NK-92 (cell line): ENCODE data around the gene CSGALNACT2.

Experiments
- DNase-seq: peaks from one replicate; lab custom pipeline; 2025; ENCODE audit not compliant: unreplicated experiment; lab: John Stamatoyannopoulos, UW

The CSGALNACT2 gene

DNA sequence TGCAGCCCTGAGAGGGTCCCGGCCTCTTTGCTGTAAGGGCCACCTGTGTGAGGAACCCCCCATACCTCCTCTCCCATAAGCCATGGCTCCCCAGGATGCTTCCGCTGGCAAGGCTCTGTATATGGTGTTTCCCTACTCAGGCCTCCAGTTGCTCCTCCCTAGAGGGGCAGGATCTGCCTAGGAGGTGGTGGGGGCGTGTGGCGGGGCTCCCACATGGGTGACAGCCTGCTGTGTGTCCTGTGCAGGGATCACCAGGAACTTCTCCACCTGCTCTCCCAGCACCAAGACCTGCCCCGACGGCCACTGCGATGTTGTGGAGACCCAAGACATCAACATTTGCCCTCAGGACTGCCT, 25.7 kb upstream of the CSGALNACT2 start:
- DNase-seq, result no peak

DNA sequence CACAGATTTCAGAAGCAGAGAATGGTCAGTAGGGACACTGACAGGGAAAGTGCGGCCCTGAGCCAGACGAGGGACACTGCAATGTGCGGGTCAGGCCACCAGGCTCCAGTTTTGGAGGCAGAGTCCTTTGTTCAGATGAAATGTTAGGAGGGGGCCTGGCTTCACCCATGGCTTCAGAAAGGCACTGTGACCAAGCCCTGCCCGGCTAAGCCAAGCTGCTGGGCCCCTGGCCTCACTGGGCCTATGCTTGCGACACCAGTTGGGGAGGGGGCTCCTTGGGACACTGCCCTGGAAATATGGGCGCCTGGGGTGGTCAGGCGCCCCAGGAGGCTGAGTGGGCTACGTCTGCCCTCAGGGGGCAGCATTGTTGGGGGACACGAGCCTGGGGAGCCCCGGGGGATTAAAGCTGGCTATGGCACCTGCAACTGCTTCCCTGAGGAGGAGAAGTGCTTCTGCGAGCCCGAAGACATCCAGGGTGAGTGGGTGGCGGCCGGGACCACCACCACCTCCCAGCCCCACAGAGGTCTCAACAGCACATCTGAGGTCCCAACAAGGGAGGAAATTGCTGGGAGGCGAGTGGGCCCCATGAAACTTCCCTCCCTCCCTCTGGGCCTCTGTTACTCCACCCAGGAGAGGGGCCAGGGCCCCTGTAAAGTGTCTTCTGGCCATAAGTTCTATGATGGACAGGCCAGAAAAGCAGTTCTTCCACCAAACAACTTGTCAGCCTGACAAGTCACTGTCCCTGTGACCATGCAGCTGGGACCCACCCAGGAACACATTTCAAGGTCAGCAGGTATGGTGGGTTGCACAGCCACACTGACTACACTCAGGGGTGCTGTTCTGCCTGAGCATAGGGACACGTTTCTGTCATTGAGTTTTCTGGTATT, 24.8 kb upstream of the CSGALNACT2 start:
- DNase-seq, result no peak

DNA sequence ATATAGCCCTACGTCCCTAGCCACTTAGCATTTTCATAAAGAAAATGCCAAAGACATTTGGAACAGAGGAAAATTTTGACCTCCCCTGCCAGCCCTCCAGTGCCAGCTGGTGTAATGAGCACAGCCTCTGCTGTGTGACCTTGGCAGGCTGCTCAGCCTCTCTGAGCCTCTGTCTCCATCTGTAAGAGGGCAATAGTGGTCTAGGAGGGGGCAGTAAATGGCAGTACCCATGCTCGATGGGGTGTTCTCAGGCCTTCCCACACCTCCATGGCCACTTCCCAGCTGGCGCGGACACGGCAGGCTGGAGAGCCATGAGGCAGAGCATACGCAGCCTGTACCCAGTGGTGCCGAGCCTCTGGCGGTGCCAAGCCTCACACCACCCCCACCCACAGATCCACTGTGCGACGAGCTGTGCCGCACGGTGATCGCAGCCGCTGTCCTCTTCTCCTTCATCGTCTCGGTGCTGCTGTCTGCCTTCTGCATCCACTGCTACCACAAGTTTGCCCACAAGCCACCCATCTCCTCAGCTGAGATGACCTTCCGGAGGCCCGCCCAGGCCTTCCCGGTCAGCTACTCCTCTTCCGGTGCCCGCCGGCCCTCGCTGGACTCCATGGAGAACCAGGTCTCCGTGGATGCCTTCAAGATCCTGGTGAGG, 24.0 kb upstream of the CSGALNACT2 start:
- no peak for DNase-seq

DNA sequence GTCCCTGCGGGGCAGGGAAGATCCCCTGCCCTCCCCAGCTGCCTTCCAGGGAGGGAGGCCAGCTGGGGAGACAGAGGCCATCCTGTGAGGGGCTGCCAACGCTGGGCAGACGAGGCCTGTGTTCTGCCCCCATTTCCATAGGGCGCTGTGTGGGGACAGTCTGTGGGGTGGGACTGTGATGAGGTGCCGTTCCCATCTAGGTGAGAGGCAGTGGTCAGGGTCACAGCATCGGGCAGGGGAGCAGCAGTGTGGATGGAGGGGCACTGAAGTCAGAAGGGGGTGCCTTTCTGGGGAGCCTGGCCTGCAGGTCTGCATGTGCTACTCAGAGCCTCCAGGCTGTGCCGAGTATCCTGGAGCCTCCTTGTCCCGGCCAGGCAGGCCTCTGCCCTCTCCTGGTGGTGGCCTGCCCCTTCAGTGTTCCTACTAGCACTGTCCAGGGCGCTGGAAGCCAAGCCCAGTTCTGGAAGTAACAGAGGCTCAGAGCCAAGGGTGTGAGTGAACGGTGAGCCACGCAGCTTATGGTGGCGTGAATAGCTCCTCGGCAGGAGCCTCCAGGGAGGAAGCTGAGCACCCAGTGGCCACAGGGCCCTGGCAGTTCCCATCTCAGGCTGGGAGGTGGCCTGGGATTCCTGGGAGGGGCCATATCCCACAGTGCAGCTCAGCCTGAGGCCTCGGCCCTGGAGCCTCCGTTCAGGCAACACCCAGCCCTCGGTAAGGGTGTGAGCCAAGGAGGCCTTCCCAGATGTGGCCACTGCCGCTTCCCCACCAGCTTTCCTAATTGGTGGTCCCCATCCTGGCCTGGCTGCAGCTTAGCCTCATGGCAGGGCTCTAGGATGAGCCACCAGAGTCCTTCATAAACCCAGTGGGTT, 23.3 kb upstream of the CSGALNACT2 start:
- no peak for DNase-seq

DNA sequence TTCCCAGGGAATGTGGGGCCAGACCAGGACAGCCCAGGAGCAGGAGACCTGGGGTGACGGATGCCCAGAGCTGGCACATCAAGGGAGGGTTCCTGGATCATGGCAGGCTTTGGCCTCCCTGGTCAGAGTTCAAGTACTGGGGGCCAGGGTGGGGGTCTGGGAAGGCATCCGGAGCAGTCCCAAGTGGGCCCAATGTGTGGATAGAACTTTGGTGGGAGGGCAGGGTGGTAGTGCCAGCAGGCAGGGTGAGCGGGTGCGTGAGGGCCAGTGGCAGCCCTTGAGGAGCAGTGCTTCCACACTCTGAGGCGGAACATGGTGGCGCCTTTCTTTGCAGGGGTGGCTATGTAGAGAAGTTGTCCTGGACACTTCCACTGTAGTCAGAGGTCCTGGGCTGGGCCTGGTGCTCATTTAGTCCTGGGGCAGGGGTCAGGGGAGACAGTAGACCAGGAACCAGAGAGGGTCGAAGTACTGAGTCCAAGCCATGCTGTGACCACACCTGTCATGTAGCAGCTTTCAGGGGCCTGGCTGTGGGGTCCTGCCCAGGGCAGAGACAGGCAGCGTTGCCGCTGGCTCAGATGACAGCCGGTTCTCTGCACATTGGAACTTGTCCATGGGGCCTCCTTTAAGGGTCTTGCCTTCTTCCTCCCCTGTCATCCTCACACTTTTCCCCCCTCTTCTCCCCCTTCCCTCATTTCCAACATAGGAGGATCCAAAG, 22.2 kb upstream of the CSGALNACT2 start:
- no peak for DNase-seq

DNA sequence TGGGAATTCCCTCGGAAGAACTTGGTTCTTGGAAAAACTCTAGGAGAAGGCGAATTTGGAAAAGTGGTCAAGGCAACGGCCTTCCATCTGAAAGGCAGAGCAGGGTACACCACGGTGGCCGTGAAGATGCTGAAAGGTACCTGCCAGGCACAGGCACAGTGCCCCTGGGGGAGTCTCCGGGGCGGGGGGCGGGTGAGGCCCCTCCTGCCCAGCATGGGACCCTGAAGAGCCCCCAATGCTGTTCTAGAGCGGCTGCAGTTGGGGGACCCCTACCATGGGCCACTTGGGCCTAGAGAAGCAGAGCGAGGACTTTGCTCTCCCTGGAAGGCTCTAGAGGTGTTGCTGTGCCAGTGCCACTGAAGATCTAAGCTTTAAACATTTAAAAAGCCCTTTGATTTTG, 21.6 kb upstream of the CSGALNACT2 start:
- DNase-seq, result no peak

DNA sequence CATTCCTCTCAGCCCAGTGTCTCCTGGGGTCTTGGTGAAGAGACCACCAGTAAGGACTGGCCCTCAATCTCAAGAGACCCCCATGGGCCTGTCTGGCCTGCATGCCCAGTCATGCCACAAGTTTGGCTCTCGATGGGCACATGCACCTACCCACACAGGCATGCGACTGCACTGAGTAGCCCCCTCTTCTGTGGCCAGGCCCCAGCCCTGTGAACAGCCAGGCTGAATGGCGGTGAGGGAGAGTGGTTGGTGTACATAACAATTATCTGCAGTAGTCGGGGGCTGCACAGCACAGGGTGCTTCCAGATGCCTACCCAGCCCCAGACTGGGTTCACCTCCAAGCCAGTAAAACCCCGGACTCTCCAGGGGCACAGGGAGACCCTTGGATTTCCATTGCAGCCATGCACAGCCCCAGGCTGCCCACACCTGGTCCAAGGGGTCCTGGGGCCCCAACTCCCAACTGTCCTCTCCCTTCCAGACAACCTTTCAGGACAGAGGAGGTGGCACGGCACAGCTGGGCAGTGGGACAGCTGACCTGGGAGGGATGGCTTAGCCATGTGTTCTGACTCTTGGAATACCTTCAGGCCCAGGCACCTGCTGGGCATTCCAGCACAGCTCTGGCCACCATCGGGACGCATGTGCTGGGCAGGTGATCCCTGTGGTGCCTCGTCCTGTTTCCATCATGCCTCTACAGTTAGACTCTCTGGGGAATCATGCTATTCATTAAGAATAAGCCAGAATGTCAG, 21.0 kb upstream of the CSGALNACT2 start:
- DNase-seq, result no peak

DNA sequence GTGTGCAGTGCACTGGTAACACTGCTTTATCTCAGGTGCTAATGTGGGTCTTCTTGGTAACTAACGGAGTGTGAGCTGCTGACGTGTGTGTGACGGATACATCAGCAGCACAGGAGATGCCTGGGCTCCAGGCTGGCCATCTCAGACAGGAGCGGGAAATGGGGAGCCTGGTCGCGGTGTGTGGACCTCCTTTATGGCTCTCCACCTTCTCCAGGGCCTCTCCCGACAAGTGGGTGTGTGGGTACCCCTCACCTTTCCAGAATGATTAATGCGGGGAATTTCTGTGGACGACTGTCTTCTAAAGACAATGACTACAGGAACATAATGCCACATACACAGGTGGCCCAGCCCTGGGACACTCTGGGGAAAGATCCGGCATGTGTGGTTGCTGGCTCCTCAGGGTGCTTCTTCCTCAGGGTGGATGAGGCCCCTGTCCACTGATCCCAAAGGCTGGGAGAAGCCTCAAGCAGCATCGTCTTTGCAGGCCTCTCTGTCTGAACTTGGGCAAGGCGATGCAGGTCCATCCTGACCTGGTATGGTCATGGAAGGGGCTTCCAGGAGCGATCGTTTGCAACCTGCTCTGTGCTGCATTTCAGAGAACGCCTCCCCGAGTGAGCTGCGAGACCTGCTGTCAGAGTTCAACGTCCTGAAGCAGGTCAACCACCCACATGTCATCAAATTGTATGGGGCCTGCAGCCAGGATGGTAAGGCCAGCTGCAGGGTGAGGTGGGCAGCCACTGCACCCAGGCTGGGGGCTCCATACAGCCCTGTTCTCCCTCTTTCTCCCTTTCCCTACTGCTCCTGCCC, 20.3 kb upstream of the CSGALNACT2 start:
- DNase-seq, result no peak

DNA sequence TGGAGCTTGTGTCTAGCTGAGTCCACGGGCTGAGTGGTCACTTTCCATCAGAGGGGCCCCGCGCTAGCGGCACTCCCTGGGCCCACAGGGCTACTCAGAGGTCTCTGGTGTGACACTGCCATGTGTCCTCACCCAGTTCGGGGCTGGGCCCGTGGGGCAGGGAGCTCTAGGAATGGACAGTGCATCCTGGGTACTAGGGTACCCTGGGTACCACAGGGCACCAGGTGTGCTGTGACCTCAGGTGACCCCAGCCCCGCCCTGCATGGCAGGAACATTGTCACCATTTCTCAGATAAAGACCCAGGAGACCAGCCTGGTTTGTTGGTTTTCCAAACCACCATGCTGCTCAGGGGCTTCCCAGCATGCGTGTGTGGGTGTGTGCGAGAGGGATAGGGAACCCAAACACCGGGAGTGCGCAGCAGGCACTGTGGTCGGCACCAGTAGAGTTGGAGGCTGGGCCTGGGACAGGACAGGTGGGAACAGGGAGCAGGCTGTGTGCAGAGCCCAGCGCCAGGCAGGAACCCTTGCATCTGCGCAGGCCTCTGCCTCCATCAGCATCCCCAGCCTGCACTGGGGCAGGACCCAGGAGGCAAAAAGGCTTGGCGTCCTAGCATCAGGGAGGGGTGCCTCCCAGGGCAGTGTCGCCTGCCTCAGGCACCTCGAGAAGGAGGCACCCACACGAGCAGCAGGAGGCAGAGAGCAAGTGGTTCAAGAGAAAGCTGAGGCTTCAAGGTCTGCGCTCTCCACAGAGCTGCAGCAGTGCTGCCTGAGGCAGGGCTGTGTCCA, 19.4 kb upstream of the CSGALNACT2 start:
- no peak for DNase-seq

DNA sequence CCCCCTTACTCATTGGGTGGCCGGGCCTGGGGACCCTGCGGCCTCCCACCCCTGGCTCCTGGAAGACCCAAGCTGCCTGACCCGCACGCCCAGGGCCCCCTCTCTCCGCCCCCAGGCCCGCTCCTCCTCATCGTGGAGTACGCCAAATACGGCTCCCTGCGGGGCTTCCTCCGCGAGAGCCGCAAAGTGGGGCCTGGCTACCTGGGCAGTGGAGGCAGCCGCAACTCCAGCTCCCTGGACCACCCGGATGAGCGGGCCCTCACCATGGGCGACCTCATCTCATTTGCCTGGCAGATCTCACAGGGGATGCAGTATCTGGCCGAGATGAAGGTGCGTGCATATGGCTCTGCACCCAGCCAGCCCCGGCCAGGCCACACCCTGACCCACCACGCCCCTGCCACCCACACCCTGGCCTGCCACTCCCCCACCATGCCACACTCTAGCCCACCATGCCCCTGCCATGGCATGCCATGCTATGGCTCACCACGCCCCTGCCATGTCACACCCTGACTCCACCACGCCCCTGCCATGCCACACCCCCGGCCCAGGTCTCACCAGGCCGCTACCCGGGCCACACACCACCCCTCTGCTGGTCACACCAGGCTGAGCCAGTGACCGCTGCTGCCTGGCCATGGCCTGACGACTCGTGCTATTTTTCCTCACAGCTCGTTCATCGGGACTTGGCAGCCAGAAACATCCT, 18.7 kb upstream of the CSGALNACT2 start:
- DNase-seq, result no peak

DNA sequence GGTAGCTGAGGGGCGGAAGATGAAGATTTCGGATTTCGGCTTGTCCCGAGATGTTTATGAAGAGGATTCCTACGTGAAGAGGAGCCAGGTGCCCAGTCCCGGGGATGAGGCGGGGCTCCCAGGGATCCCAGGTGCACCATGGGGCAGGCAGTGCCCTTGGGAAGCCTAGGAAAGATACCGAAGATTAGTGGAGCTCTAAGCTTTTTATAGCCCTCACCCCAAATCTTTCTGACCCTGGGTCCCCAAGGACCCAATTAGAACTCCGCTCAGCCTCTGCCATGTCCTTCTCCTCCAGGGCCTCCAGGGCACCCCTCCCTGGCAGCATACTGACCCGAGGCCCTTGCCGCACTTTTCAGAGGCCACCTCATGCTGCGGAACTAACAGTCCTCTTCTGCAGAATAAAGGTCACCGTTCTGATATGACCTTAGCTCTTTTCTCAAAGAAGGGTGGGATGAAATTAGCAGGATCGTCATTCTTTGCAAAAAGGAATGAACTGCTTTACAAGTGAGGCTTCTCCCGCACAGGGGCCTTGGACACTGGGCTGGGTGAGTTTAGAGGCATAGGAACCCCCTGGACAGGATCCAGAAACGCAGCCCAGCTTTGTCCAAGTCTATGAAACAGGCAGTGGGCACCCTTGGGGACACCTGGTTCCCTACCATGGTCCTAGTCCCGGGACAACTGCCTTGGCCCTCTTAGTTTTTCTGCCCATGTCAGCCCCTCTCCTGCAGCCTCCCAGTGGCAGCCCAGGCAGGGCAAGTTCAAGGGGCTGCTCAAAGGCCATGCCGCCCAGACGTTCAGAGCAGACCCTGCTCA, 17.9 kb upstream of the CSGALNACT2 start:
- DNase-seq, result no peak

DNA sequence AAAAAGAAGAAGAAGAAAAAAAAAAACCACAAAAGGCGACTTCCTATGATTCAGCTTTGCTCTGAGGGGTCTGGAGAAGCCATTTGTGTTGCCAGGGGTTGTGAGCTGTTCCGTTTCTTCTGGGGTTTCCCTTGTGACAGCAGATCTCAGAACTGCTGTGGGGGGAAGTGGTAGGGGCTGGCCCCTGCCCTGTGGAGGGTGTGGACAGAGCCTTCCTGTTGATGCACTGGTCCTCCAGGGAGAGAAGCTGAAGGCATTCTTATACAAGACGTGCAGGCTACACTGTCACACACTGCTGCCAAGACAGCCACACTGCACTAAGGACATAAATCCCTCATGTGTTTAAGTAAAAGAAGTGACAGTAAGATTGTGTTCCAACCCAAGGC, 17.3 kb upstream of the CSGALNACT2 start:
- no peak for DNase-seq

DNA sequence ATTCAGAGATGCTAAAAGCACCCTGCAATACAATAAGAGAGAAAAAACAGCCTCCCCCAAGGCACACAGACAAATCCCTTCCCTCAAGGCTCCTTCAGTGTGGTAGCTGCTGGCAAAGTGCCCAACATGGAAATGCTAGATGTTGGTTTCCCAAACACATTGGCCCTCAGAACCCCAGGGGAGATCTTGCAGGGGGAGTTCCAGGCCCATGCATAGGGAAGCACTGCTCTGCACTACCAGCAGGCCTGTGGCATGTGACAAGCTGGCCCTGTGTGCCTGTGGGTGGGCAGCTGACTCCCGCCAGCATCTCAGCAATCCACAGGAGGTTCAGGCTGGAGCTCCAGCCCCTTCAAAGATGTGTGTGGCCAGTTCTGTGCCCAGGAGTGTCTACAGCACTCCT, 16.8 kb upstream of the CSGALNACT2 start:
- no peak for DNase-seq

DNA sequence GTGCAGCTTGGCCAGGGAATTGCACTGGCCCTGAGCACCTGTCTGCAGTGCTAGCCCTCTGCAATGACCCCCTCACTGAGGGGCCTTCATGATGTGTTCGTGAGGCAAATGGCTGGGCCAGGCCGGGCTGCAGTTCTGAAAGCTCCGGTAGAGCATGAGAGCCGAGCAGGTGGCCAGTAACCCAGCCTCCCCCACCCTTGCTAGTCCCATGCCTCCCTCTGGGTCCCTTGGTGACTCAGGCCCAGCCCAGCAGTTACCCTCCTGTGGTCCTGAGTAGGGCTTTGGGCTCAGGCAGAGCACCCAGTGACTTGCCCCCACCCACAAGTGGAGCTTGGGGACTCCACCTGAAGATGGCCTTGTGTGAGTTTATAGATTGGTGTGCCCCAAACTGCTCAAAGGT, 16.1 kb upstream of the CSGALNACT2 start:
- DNase-seq, result no peak

DNA sequence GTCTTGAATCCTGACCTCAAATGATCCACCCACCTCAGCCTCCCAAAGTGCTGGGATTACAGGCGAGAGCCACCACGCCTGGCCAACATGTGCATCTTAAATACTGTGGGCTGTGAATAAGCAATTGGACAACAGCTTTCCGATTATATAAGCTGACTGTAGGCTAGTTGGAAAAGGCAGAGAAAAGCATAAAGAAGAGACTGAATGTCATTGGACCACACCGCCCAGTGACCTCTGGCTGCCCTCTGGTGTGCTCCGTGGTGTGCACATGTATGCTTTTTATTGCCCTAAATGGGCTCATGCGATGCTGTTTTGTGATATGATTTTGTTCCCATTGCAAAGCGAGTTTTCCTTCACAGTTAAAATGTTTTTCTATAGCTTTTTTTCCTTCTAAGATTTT, 15.4 kb upstream of the CSGALNACT2 start:
- DNase-seq, result no peak

DNA sequence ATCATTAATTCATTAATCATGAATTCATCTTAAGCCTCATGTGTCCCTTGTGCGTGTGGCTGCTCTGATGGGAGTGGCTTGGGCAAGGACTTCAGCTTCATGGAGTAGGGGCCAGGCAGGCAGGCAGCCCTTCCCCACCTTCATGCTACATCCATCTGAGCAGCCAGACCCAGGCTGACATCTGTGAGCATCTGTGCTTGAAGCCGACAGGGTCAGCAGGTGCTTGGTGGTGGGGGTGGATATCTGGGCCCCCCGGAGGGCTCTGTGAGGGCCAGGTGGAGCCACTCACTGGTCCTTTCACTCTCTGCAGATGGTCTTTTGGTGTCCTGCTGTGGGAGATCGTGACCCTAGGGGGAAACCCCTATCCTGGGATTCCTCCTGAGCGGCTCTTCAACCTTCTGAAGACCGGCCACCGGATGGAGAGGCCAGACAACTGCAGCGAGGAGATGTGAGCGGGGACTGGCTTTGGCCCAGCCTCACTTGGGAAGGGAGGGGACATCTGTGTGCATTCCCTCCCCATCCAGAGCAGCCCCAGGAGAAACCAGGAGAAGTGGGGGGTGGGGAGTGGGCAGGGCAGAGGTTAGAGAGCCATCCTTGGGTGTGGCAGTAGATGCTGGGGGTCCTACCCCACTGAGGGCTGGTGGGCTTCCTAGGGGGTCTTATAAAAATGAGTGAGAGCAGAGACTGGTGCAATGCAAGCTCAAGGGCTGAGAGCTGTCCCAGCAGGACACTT, 14.7 kb upstream of the CSGALNACT2 start:
- DNase-seq, result no peak

DNA sequence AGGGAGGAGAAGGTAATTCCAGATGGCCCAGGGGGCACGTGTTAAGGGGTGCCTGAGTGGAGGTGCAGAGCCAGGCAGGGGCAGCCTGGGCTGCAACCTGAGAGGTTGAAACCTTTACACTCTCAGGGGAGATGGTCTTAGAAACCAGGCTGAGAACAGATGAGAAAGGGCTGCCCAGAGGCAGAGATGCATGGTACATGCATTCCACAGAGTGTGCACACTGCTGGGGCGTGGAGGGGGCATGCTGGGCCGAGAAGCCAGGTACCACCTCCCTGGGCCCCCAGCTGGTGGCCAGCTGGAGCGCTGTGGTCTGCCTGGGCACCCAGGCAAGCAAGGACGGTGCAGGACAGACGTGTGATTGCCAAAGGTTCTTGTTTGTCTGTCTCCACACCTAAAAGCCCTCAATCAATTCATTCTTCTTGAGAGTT, 14.1 kb upstream of the CSGALNACT2 start:
- DNase-seq, result no peak
